ENCODE results near the gene IFNK.

- no peak for TF ChIP-seq CTCF (IDR thresholded peaks at IDR 0.05; ENCODE audit: low read depth, low read length, poor library complexity, severe bottlenecking)
- no peak for TF ChIP-seq EZH2phosphoT487 (IDR thresholded peaks at IDR 0.05; ENCODE audit: borderline replicate concordance, low read length)
Measured at GRCh38 chr9:27530915-27531755, 7.0 kb downstream of the IFNK start.

Data from DOHH2 (cell line).